Hematopoietic multipotent progenitor cell treated with erythropoietin and hydrocortisone succinate and interleukin-3 and kit ligand, for 4 days (in vitro differentiated cells): Measurements from ENCODE around the gene LRP1B.

Experiments
- DNase-seq: peaks from one replicate; pipeline ENCODE4 v3.0.0-alpha.2; 2015

LRP1B gene

GRCh38 chr2:142037744-142038143 lies 93.1 kb downstream of the LRP1B start:
- DNase-seq = no peak

GRCh38 chr2:142037066-142037465 lies 93.8 kb downstream of the LRP1B start:
- DNase-seq = no peak

GRCh38 chr2:142033393-142033792 lies 97.4 kb downstream of the LRP1B start:
- DNase-seq = no peak

GRCh38 chr2:142031656-142032055 lies 99.2 kb downstream of the LRP1B start:
- DNase-seq = no peak

GRCh38 chr2:142030735-142031134 lies 100.1 kb downstream of the LRP1B start:
- DNase-seq = no peak

- no peak for DNase-seq
Observed at GRCh38 chr2:142029974-142030373, 100.8 kb downstream of the LRP1B start.

- DNase-seq = no peak
Observed at GRCh38 chr2:142025394-142025793, 105.4 kb downstream of the LRP1B start.

GRCh38 chr2:142020368-142020767 lies 110.4 kb downstream of the LRP1B start:
- DNase-seq = no peak

GRCh38 chr2:142014536-142014935 lies 116.3 kb downstream of the LRP1B start:
- DNase-seq = no peak

GRCh38 chr2:142012797-142013196 lies 118.0 kb downstream of the LRP1B start:
- no peak for DNase-seq

GRCh38 chr2:142010477-142011270 lies 120.1 kb downstream of the LRP1B start:
- DNase-seq = no peak

- no peak for DNase-seq
Observed at GRCh38 chr2:142008135-142008744, 122.6 kb downstream of the LRP1B start.

GRCh38 chr2:141994066-141994465 lies 136.8 kb downstream of the LRP1B start:
- DNase-seq = no peak

GRCh38 chr2:141992695-141993094 lies 138.1 kb downstream of the LRP1B start:
- DNase-seq = no peak

GRCh38 chr2:141968433-141968832 lies 162.4 kb downstream of the LRP1B start:
- no peak for DNase-seq

- DNase-seq = no peak
Observed at GRCh38 chr2:141967980-141968379, 162.8 kb downstream of the LRP1B start.

- no peak for DNase-seq
Observed at GRCh38 chr2:141967503-141967902, 163.3 kb downstream of the LRP1B start.

GRCh38 chr2:141959941-141960340 lies 170.9 kb downstream of the LRP1B start:
- no peak for DNase-seq

- DNase-seq = no peak
Observed at GRCh38 chr2:141959016-141959415, 171.8 kb downstream of the LRP1B start.

GRCh38 chr2:141957827-141958450 lies 172.9 kb downstream of the LRP1B start:
- no peak for DNase-seq

- DNase-seq = no peak
Observed at GRCh38 chr2:141957321-141957720, 173.5 kb downstream of the LRP1B start.

GRCh38 chr2:141947396-141948114 lies 183.3 kb downstream of the LRP1B start:
- no peak for DNase-seq

- DNase-seq = peak; percentile 0
Observed at GRCh38 chr2:141946016-141946415, 184.8 kb downstream of the LRP1B start.
